EH (cell line): ENCODE results near the gene ZNF598.

ENCODE experiments used
- DNase-seq: peaks from one replicate; pipeline ENCODE4 v3.0.0-alpha.2; 2015; ENCODE audit warnings: low read depth

Gene ZNF598

GRCh38 chr16:2040041-2040786, 30.6 kb upstream of the ZNF598 start:
- DNase-seq, result peak; percentile 22

GRCh38 chr16:2039274-2040031, 29.8 kb upstream of the ZNF598 start:
- peak; percentile 98 for DNase-seq

GRCh38 chr16:2038382-2039231, 29.0 kb upstream of the ZNF598 start:
- DNase-seq, result no peak

- DNase-seq, result peak; percentile 16
These were observed 28.2 kb upstream of the ZNF598 start for GRCh38 chr16:2037647-2038381.

GRCh38 chr16:2037115-2037514, 27.5 kb upstream of the ZNF598 start:
- no peak for DNase-seq

GRCh38 chr16:2036200-2036966, 26.8 kb upstream of the ZNF598 start:
- no peak for DNase-seq

GRCh38 chr16:2035431-2036199, 26.0 kb upstream of the ZNF598 start:
- peak; percentile 96 for DNase-seq

- peak; percentile 53 for DNase-seq
These were observed 25.2 kb upstream of the ZNF598 start for GRCh38 chr16:2034696-2035430.

- DNase-seq, result peak; percentile 52
These were observed 24.5 kb upstream of the ZNF598 start for GRCh38 chr16:2033909-2034695.

GRCh38 chr16:2033057-2033908, 23.7 kb upstream of the ZNF598 start:
- peak; percentile 87 for DNase-seq

- peak; percentile 69 for DNase-seq
These were observed 22.9 kb upstream of the ZNF598 start for GRCh38 chr16:2032285-2033056.

- no peak for DNase-seq
These were observed 21.5 kb upstream of the ZNF598 start for GRCh38 chr16:2031081-2031577.

- DNase-seq, result no peak
These were observed 20.4 kb upstream of the ZNF598 start for GRCh38 chr16:2030036-2030435.

- no peak for DNase-seq
These were observed 19.7 kb upstream of the ZNF598 start for GRCh38 chr16:2029350-2029749.

- DNase-seq, result no peak
These were observed 19.1 kb upstream of the ZNF598 start for GRCh38 chr16:2028620-2029220.

GRCh38 chr16:2028146-2028545, 18.5 kb upstream of the ZNF598 start:
- DNase-seq, result no peak
